GM19468 (cell line): Measurements from ENCODE around the gene LTA.

Source experiments
- ATAC-seq: cut with Tn5 transposase; IDR thresholded peaks from one replicate; pipeline ENCODE4 v1.9.1; 2021; ENCODE audit warnings: mild to moderate bottlenecking, moderate library complexity, moderate number of reproducible peaks; ENCODE audit not compliant: unreplicated experiment; ENCODE audit errors: extremely low read depth

Gene LTA

GRCh38 chr6:31620586-31621319, 48.7 kb downstream of the LTA start, which contains the start of gene PRRC2A:
TSS of gene PRRC2A (plus strand) at chr6:31620715. CDS start at chr6:31622790, 2,075 bp downstream.
- no peak for ATAC-seq

DNA sequence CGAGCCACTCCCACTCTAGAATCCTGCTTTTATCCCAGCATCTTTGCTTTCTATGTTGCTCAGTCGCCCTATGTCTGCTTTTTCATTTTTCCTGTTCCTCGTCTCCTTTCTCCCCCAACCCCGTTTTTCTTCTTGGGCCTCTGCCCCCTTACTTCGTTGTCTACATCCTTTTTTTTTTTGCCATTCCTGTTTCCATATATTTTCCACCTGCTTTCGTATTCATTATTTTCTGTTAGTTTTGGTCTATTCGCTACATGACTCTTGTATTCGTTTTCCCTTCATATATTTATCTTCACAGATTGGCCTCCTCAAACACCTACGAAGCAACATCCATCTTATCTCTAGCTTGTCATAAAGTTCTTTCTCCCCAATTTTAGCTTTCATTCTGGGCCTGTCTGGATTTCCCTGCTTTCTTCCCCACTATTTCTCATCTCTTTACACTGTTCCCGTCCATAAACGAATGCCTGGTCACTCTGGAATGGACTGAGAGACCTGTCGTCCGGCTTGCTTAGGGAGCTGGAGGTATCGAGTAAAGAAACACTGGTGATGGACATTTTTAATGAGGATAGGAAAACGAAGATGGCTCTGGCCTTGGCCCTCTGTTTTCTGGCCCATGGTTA, 49.3 kb downstream of the LTA start:
- ATAC-seq, result no peak

- no peak for ATAC-seq
Observed at GRCh38 chr6:31621991-31622390, 49.9 kb downstream of the LTA start.

DNA sequence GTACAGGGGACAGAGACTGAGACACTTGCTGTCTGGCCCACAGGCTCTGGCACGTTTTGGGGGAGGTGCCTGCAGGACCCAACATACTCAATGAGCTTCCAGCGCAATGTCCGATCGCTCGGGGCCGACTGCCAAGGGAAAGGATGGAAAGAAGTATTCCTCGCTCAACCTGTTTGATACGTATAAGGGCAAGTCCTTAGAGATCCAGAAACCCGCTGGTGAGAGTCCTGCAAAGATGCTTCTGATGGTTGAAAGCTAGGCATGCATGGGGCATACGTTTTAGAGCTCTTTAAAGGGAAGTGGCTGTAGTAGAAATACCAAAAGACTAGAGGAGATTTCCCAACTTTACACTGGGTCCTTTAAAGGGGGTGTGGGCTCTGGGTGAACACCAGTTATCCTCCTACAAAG, 50.6 kb downstream of the LTA start:
- ATAC-seq, result no peak
